GM21825 (cell line): ENCODE measurements around the gene GDF2.

Experiments
- ATAC-seq: cut with Tn5 transposase; IDR thresholded peaks from one replicate; pipeline ENCODE4 v1.9.1; 2021; ENCODE audit warnings: mild to moderate bottlenecking, moderate library complexity; ENCODE audit not compliant: unreplicated experiment

Gene GDF2

DNA sequence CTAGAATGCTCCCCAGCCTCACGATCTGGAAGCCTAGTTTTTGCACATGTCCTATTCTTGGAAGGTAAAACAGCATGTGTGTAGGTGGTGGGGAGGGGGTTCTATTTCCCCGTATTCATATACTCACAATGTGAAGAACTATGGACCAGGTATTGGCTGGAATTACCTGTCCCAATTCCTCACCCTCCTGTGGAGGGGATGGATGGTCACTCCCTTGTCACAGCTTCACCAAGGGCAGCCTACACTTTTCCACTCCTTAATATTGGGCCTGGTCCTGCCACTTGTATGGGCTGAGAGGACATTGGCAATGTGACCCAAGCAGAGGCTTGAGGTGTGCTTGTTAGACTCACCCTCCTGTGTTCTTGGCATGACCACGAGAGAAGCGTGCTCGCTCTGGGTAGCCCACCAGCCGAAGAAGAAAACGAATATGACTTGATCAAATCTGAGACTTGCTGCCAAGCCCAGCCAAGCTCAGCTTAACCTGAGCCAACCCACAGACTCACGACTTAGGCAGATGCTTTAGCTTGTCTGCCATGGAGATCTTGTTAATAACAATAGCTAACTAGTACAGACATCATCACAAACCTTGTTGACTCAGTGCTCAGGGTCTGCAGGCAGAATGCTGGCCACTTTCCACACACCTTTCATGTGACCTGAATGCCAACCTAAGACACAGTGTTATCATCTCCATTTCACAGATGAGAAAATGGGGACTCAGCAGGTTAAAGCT, 44.6 kb downstream of the GDF2 start:
- ATAC-seq = no peak

GRCh38 chr10:47367646-47368045, 45.4 kb downstream of the GDF2 start:
- no peak for ATAC-seq

DNA sequence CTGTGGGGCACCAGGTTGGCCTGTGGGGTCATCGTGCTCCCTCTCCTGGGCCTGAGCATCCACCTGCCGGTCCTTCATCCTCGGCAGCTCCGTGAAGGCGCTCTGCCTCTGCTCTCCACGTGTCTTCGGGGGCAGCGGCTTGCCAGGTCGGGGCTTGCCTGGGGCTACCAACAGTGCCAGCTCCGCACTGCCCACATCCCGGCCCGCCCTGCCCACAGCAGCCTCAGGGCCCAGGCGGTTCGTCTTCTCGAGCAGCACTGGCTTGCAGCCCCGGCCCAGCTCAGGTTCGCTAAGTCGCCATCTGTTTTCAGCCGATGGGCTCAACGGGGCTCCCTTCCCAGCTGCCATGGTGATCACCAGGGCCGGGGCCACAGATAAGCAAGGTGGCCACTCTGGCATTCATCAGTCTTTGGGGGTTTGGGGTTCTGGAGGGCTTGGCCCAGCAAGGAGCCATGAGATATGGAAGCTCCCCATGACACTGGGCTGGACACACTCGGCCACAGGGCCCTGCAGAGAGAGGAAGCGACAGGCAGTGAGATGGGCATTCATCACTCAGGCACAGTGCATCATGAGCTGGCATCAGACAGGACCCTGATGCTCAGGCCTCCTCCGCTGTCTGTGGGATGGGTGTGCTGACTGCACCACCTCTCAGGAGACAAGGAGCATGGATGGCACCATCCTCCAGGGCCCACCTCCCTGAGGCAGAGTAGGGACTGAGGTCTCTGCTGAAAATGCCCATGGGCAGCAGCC, 46.4 kb downstream of the GDF2 start:
- ATAC-seq = no peak

DNA sequence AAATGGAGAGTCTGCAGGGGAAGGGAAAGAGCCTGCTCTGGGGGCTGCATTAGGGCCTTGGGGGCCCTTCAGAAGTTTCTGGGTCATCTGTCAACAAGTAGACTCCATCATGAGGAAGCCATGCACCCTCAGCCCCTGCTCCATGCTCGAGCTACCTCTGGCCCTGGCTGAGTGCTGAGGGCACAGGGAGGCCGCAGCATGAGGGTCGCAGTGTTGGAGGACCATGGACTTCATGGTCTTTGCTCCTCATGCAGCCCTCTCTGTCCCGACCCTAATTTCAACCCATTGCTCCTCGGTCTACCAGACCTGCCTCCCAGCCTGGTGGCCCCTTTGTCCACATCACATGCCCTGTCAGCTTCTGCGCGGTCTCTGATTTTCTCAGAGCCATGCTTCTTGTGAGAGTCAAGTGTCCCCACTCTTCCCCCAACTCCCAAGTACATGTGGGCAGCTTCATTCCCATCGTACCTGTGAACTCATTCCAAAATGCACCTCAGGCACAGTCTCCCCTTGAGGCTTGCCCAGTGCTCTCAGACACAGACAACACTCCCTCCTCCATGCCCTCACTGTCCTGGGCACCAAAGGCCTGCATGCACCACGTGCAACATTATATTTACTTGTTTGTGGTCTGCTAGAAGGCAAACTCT, 47.1 kb downstream of the GDF2 start:
- no peak for ATAC-seq

DNA sequence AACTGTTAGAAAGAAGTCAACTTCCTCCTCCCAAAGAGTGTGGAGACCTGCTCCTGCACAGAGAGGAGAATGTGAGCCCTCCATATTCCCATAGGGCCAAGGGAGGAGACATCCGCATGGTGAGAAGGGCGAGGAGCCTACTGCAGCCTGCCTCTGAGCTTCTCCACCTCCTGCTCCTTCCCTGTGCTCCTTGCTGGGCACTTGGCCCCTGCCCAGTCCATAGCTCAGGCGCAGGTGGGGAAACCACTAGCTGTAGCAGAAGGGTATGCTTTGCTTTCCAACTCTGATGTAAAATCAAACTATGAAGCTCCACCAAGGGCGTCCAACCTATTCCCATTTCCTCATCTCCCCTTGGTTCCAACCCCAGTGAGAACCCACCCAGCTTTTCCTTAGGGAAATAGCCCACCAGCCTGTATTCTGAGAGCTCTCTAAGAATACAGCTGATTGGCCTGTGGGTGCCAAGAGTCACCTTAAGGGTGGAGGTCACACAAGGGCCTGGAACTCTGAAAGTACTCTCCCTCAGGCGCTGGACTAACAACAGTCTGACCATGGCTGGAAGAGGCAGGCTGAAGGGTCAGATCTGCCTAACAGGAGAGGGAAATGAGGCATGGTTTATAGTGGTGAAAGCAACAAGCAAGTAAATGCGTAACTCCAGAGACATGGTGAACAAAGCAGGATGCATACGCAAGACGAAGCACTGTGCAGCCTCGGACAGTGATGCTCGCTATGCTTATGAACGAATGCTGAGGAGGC, 47.9 kb downstream of the GDF2 start:
- no peak for ATAC-seq

GRCh38 chr10:47370878-47371277, 48.6 kb downstream of the GDF2 start:
- ATAC-seq = no peak

- no peak for ATAC-seq
These were observed 49.6 kb downstream of the GDF2 start for GRCh38 chr10:47371629-47372485.

DNA sequence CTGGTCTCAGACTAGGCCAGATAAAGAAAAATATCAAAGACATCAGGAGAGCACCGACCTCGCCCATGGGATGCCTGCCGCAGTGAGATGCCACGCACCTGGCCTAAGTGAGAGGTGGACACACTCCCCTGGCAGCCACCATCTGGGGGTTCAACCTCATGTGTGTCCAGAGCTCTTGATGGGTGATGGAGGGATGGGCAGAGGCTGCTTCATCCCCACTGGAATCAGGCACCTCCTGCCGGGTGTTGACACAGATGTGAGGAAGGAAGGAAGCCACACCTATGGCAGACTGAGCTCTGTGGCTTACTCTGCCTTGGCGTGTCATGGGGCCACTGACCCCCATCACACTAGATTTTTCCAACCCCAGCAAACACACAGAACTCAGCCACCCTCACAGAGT, 50.5 kb downstream of the GDF2 start:
- no peak for ATAC-seq

- ATAC-seq = no peak
These were observed 52.6 kb downstream of the GDF2 start for GRCh38 chr10:47374611-47375536.

- ATAC-seq = no peak
These were observed 54.4 kb downstream of the GDF2 start for GRCh38 chr10:47376522-47377220.
